GM18499 (cell line): ENCODE data around the gene RPS4Y1.

Experiments
- ATAC-seq: cut with Tn5 transposase; IDR thresholded peaks from one replicate; pipeline ENCODE4 v1.9.1; 2021; ENCODE audit warnings: moderate number of reproducible peaks; ENCODE audit not compliant: insufficient read depth, unreplicated experiment

RPS4Y1 gene

DNA sequence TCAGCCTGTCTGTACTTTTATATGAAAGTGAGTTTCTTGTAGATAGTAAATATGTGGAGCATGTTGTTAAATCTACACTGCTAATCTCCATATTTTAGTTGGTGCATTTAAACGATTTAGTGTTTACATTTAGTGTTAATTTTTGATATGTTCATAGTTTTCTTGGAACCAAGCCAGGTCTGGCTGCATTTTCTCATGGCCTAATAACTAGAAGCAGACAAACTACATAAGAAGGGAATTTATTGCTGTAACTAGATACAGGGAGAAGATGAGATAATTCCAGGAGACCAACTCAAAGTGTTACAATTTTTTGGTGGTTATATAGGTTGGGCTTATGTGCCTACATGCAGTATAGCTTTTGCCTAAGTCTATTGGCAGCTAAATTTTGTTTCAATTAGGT lies 32.8 kb downstream of the RPS4Y1 start:
- no peak for ATAC-seq

DNA sequence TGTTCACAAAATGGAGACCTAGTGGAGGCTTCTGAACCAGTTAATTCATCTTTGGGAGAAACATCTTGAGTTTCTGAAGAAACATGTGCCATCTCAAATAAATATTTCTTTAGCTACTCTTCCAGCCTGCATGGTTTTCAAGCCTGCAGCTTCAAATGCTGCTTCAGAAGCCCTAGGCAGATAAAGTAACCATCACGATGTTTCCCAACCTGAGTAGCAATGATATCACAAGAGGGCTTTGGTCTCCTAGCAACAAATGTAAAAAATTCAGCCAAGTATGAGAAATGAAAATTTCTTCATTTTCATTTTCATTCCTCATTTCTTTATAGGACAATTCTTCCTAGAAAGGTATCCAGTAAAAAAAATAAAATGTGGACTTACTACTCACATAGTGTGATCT lies 42.2 kb downstream of the RPS4Y1 start:
- ATAC-seq, result no peak

DNA sequence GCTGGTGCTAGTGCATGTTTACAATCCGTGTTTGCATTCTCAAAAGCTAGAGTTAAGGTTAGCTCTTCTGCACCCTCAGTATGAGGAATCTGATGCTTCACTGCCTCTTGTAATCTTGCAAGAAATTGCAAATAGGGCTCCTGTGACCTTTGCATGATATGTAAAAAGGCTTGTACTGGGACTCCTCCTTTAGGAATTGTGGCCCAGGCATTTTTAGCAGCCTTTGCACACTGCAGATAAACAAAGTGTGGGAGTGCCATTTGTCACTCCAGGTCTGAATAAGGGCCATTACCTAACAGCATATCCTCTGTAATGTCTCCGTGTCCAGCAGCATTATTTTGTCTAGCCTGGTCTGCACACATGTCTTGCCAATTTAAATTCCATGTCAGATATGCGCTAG lies 44.5 kb downstream of the RPS4Y1 start:
- no peak for ATAC-seq

DNA sequence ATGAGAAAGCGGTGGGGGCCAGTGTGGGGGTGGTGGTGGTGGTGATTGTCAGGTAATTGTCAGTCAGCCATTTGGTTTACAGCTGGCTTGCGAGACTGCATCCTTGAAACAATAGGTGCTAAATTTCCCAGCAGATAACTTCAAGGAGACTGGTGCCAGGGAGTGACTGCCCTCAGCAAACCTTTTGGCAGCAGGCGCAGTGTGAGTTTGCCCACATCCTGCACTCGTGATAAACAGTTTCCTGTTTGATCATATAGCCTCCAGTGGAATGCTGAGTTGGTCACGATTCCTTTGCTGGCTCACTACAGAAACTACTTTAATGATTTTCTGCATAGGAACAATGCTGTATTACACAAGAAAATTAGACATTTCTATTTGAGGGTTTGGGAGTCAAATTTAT lies 46.0 kb downstream of the RPS4Y1 start:
- ATAC-seq, result no peak

DNA sequence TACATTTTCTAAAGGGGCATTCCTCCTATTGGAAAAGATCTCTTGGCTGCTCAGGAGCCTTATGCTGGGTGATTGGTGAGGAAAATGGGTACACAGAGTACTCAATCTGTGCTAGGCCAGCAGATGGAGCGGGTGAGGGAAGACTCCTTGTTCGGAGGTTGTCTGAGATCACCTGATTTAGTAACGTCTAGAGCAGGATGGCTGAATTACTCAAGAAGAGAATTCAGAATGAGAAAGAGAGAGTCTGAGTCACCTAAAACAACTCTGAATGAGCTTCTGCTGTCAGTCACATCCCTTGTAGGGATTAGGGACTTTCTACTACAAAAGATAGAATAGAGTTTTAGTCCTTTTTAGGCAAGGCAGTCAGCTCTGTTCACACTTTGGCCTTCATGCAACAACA lies 46.6 kb downstream of the RPS4Y1 start:
- no peak for ATAC-seq

DNA sequence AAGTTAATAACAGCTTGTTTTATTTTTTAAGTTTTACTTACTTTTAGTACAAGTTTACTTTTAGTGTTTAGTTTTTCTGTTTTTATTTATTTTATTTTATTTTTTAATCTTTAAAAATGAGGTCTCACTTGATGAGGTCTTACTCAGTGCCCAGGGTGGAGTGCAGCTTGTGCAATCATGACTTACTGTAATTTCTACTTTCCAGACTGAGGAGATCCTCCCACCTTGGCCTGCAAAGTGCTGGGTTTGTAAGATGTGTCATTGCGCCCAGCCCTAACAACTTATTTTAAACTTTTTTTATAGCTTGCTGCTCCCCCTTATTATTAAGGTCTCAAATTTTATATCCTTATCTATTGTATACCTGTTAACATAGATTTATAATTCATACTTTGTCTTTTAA lies 52.1 kb downstream of the RPS4Y1 start:
- no peak for ATAC-seq

DNA sequence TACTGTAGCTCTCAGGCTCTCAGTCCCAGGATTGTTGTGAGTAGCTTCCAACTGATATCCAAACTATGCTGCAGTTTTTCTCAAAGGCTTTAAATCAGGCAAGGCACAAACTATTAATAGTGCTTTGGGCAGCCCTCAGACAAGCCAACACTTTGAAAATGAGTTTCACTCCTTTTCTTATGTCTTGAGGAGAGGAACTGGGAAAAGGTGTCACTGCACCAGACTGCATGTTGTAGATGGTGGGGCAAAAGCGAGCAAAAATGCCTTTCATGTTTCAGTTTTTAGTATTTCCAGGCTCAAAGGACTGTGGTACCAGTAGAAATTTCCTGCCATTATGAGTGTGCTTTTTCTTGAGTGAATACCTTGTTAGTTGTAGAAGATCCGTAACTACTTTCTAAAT lies 54.6 kb downstream of the RPS4Y1 start:
- ATAC-seq, result no peak

DNA sequence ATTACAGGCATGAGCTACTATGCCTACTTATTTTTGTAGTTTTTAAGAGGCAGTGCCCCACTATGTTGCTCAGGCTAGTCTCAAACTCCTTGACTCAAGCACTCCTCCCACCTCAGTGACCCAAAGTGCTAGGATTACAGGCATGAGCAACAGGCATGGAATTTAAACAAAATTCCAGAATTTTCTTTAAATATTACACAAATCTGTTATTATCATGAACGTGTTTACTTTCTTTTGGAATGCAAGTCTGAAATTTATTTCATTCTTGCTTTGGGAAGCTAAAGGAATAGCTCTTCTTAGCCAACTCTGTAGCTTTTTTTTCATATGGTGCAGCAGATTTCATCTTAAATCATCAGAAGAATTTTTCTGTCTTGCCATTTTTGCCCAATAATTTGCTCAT lies 66.0 kb downstream of the RPS4Y1 start:
- ATAC-seq, result no peak

DNA sequence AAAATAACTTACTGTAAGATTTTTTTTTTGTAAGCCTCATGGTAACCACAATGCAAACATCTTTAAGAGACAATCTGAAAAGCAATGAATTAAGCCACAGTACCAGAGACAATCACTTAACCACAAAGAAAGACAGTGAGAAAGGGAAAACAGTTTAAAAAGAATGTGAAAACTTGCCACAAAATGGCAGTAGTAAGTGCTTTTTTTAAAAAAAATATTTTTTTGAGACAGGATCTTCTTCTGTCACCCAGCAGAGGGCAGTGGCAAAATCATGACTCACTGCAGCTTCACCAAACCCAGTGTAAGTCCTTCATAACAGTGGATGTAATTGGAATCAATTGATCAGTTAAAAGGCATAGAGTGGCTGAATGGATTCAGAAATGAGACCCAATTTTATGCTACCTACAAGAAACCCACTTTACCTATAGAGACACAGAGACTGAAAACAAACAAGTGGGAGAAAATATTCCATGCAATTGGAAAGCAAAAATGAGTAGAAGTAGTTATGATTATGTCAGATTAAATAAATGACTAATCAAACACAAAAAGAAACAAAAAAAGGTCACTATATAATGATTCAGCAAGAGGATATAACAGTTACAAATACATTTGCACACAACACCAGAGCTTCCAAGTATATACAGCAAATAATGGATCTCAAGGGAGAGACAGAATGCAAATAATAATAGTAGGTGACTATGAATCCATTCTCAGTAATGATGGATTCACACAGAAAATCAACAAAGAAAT lies 71.8 kb downstream of the RPS4Y1 start:
- ATAC-seq, result no peak
